Smooth muscle cell (in vitro differentiated cells): ENCODE data around the gene CD83. TPM values are rescaled to one million over a fixed set of nuclear protein-coding genes. Genes with fewer than 3 reads are reported as not detected.

ENCODE experiments used
- DNase-seq: peaks from one replicate; lab custom pipeline; 2025; ENCODE audit not compliant: unreplicated experiment; lab: John Stamatoyannopoulos, UW
- H2AFZ ChIP-seq: fragments of 200-600 bp; sonication (generic); 2 replicates; pipeline ENCODE4 v1.6.0; 2016; ENCODE audit warnings: antibody characterized with exemption, low read depth, mild to moderate bottlenecking
- H3F3A ChIP-seq: fragments of 200-600 bp; sonication (generic); 2 replicates; pipeline ENCODE4 v1.6.0; 2017; ENCODE audit warnings: antibody characterized with exemption, low read depth
- H3K27ac ChIP-seq: fragments of 200-600 bp; sonication (generic); 2 replicates; pipeline ENCODE4 v1.5.1; 2016; ENCODE audit warnings: low read depth, mild to moderate bottlenecking
- H3K27me3 ChIP-seq: fragments of 200-600 bp; sonication (generic); 2 replicates; pipeline ENCODE4 v1.6.1; 2016; ENCODE audit warnings: low read depth, mild to moderate bottlenecking
- H3K36me3 ChIP-seq: fragments of 200-600 bp; sonication (generic); 2 replicates; pipeline ENCODE4 v1.5.1; 2016; ENCODE audit warnings: low read depth
- H3K4me1 ChIP-seq: fragments of 200-600 bp; sonication (generic); 2 replicates; pipeline ENCODE4 v1.5.1; 2016; ENCODE audit warnings: low read depth
- H3K4me2 ChIP-seq: fragments of 200-600 bp; sonication (generic); 2 replicates; pipeline ENCODE4 v1.6.0; 2016; ENCODE audit warnings: mild to moderate bottlenecking
- H3K4me3 ChIP-seq: fragments of 200-600 bp; sonication (generic); 2 replicates; pipeline ENCODE4 v1.5.1; 2016; ENCODE audit warnings: mild to moderate bottlenecking
- H3K79me2 ChIP-seq: fragments of 200-600 bp; sonication (generic); 2 replicates; pipeline ENCODE4 v1.6.0; 2016; ENCODE audit warnings: low read depth, mild to moderate bottlenecking
- H3K9ac ChIP-seq: fragments of 200-600 bp; sonication (generic); 2 replicates; pipeline ENCODE4 v1.6.0; 2016; ENCODE audit warnings: low read depth
- H3K9me3 ChIP-seq: fragments of 200-600 bp; sonication (generic); replicated peaks from 2 replicates; pipeline ENCODE4 v1.5.1; 2016; ENCODE audit warnings: low read depth
- H4K20me1 ChIP-seq: fragments of 200-600 bp; sonication (generic); 2 replicates; pipeline ENCODE4 v1.6.0; 2016; ENCODE audit warnings: low read depth
- WGBS: methylation state at CpG from one replicate; pipeline ENCODE4 v1.1.7; 2016; ENCODE audit warnings: low lambda C conversion rate; 5-methylcytosine and 5-hydroxymethylcytosine counted together
- polyA plus RNA-seq: library from polyadenylated mRNA; unstranded; fragments of >200 nt; fragmentation: Nextera tagmentation; extraction: Ambion mirVana; gene quantifications from 2 replicates; pipeline ENCODE4 v1.2.1, GENCODE V29; 2016
- total RNA-seq: library from RNA; depleted of rRNA; stranded (reverse); fragments of >200 nt; gene quantifications from 2 replicates; pipeline ENCODE4 v1.2.3, GENCODE V29; 2014
- TF ChIP-seq, protein P1 (sequence below): fragments of 200-600 bp; sonication (generic); IDR thresholded peaks from 2 replicates; pipeline ENCODE4 v1.5.1; 2017; ENCODE audit warnings: borderline replicate concordance, mild to moderate bottlenecking, antibody characterized with exemption; ENCODE audit not compliant: insufficient read depth, poor library complexity, severe bottlenecking

Gene CD83
- total and polyA plus RNA-seq, 2 experiments from 2014 or later: 2.3 to 4.0 TPM

DNA sequence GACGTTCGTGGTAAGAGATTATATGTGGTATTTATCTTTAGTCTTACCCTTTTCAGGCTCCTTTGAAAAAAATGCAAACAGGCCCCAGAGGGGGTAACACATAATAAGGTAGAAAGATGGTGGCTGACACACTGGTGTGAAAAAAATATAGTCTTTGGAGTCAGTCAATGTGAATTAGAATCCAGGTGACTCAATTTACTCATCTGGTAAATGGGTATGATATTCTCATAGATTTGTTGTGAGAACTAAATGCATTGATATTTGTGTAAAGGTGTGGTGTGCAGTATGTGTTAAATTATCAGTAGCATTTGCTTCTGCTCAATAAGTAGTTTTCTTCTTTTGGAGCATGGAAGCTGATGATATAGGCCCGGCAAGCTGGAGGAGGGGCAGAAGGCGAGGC, 25.7 kb downstream of the CD83 start:
- Histone ChIP-seq H3F3A (no peaks in the 10 kb centered on the region), H2AFZ (no peak overlapping the region), H3K4me1 (no peaks in the 10 kb centered on the region), H3K4me3 (no peak overlapping the region), H3K79me2 (no peaks in the 10 kb centered on the region), H3K4me2 (no peak overlapping the region), H3K36me3 (no peaks in the 10 kb centered on the region), H3K27ac (no peak overlapping the region), H4K20me1 (no peaks in the 10 kb centered on the region), H3K9ac (no peak overlapping the region), H3K27me3 (no peaks in the 10 kb centered on the region), H3K9me3 (no peaks in the 10 kb centered on the region)
- WGBS: 62% methylated on average over 4 of the region's 4 CpGs
- DNase-seq: no peak
- TF ChIP-seq, protein P1, sequence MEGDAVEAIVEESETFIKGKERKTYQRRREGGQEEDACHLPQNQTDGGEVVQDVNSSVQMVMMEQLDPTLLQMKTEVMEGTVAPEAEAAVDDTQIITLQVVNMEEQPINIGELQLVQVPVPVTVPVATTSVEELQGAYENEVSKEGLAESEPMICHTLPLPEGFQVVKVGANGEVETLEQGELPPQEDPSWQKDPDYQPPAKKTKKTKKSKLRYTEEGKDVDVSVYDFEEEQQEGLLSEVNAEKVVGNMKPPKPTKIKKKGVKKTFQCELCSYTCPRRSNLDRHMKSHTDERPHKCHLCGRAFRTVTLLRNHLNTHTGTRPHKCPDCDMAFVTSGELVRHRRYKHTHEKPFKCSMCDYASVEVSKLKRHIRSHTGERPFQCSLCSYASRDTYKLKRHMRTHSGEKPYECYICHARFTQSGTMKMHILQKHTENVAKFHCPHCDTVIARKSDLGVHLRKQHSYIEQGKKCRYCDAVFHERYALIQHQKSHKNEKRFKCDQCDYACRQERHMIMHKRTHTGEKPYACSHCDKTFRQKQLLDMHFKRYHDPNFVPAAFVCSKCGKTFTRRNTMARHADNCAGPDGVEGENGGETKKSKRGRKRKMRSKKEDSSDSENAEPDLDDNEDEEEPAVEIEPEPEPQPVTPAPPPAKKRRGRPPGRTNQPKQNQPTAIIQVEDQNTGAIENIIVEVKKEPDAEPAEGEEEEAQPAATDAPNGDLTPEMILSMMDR: no peak

DNA sequence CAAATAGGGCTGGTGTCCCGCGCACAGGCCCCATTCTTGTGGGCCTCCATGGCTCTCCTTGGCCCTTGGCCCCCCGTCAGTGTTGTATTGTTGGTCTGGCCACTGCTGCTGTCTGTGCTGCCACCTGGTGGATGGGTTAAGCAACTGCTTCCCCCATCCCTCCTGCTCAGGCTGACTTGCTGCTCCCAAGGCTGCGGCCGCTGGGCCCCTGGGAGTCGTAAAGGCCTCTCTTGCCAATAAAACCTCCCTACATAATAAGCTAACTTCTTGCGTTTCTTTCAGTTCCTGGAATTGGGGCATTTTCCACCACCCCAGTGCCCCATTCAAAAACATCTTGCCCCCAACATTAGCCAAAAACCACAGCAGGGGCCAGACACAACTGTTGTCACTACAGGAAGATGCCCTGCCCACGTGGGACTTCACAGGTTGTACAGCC, 27.1 kb downstream of the CD83 start:
- Histone ChIP-seq H3K4me3 (no peak overlapping the region), H3K27me3 (peaks cover 4% of the 10 kb centered on the region), H3K9me3 (no peaks in the 10 kb centered on the region), H3K27ac (no peak overlapping the region), H2AFZ (no peak overlapping the region), H3K4me1 (no peaks in the 10 kb centered on the region), H3F3A (no peaks in the 10 kb centered on the region), H3K36me3 (no peaks in the 10 kb centered on the region), H4K20me1 (no peaks in the 10 kb centered on the region), H3K79me2 (no peaks in the 10 kb centered on the region), H3K9ac (no peak overlapping the region), H3K4me2 (no peak overlapping the region)
- DNase-seq: peak; percentile 30
- WGBS: 25% methylated on average over 8 of the region's 8 CpGs
- TF ChIP-seq, protein P1: peak; percentile 91

DNA sequence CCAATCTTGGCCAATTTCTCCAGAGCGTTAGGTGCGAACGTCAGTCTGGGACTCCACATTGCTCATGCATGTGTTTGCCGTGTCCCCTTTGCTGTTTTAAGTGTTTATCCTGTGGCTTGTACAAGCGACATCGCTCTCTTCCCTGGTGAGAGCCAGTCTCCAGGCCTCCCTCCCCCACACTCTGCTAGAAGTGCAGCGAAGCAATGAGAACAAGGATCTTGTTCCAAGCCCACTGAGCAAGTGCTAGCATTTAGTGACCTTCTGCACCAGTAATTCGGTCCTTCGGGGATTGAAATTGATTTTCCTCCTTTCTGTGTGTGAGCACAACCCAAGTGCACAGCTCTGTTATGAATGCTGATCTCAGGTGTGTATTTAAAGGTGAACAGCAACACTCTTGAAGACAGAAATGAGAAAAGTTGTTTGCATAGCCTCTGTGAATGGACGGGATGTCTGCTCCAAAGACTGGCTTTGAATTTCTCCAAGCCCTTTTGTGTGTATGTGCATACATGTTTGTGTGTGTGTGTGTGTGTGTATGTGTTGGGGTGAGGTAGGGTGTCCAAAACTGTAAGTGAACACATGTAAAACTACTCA, 29.0 kb downstream of the CD83 start:
- DNase-seq: no peak
- TF ChIP-seq, protein P1: no peak
- 84% methylated on average over 10 of the region's 10 CpGs for WGBS
- Histone ChIP-seq H4K20me1 (no peaks in the 10 kb centered on the region), H3F3A (no peaks in the 10 kb centered on the region), H3K4me2 (no peak overlapping the region), H3K27ac (no peak overlapping the region), H3K79me2 (no peaks in the 10 kb centered on the region), H3K4me3 (no peak overlapping the region), H3K4me1 (no peaks in the 10 kb centered on the region), H3K36me3 (no peaks in the 10 kb centered on the region), H2AFZ (no peak overlapping the region), H3K9ac (no peak overlapping the region), H3K9me3 (no peaks in the 10 kb centered on the region), H3K27me3 (peaks cover 8% of the 10 kb centered on the region)

DNA sequence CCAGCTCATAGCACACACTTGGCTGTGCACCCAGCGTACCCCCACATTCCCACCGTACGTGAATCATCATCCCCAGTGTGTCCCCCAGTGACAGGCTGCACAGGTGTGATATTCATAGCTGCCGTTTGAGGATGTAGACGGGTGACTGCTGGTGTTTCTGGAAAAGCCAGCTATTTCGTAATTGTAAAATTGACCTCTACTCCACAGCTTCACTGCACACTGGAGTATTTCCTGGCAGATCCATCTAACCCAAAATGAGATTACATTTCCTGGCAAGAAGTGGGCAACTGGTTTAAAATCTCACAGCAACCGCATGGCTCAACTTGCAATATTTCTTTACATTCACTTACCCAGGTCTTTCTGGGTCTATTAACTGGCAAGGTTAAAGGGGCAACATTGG, 30.3 kb downstream of the CD83 start:
- no peak for DNase-seq
- no peaks in the 10 kb centered on the region for H3K79me2 ChIP-seq
- no peak overlapping the region for H2AFZ ChIP-seq
- WGBS: 79% methylated on average over 7 of the region's 7 CpGs
- H3K4me3 ChIP-seq: no peak overlapping the region
- H3K27ac ChIP-seq: no peak overlapping the region
- H3K36me3 ChIP-seq: no peaks in the 10 kb centered on the region
- no peaks in the 10 kb centered on the region for H3F3A ChIP-seq
- TF ChIP-seq, protein P1: no peak
- no peak overlapping the region for H3K9ac ChIP-seq
- H4K20me1 ChIP-seq: no peaks in the 10 kb centered on the region
- H3K4me2 ChIP-seq: no peak overlapping the region
- no peaks in the 10 kb centered on the region for H3K4me1 ChIP-seq
- peaks cover 16% of the 10 kb centered on the region for H3K27me3 ChIP-seq
- no peaks in the 10 kb centered on the region for H3K9me3 ChIP-seq
